ENCODE measurements around the gene EHBP1L1.

The EHBP1L1 gene

GRCh38 chr11:65547446-65548125 is 28.3 kb upstream of the EHBP1L1 start:
- peak; percentile 68 for DNase-seq

GRCh38 chr11:65548395-65548794 is 27.5 kb upstream of the EHBP1L1 start:
- DNase-seq = no peak

GRCh38 chr11:65549096-65549495 is 26.8 kb upstream of the EHBP1L1 start:
- no peak for DNase-seq

- DNase-seq = peak; percentile 73
These were observed 24.1 kb upstream of the EHBP1L1 start for GRCh38 chr11:65551572-65552387.

GRCh38 chr11:65552388-65552951 is 23.4 kb upstream of the EHBP1L1 start:
- no peak for DNase-seq

GRCh38 chr11:65553301-65554001 is 22.4 kb upstream of the EHBP1L1 start:
- DNase-seq = peak; percentile 88

GRCh38 chr11:65554057-65554818 is 21.6 kb upstream of the EHBP1L1 start:
- no peak for DNase-seq

- no peak for DNase-seq
These were observed 20.9 kb upstream of the EHBP1L1 start for GRCh38 chr11:65554842-65555430.

- DNase-seq = no peak
These were observed 20.1 kb upstream of the EHBP1L1 start for GRCh38 chr11:65555693-65556231.

GRCh38 chr11:65556470-65557279 is 19.2 kb upstream of the EHBP1L1 start:
- DNase-seq = no peak

GRCh38 chr11:65557280-65558001 is 18.4 kb upstream of the EHBP1L1 start:
- DNase-seq = no peak

- DNase-seq = peak; percentile 55
These were observed 17.6 kb upstream of the EHBP1L1 start, which contains the start of gene LTBP3 for GRCh38 chr11:65558002-65558929. Gene LTBP3, minus strand, starts transcription at chr11:65558359. Its CDS starts 400 bp downstream, at chr11:65557959.

GRCh38 chr11:65558930-65559509 is 16.8 kb upstream of the EHBP1L1 start:
- DNase-seq = no peak

GRCh38 chr11:65559535-65559934 is 16.3 kb upstream of the EHBP1L1 start:
- no peak for DNase-seq

- DNase-seq = no peak
These were observed 15.8 kb upstream of the EHBP1L1 start for GRCh38 chr11:65559951-65560537.

GRCh38 chr11:65560555-65561418 is 15.1 kb upstream of the EHBP1L1 start:
- no peak for DNase-seq

- no peak for DNase-seq
These were observed 13.8 kb upstream of the EHBP1L1 start for GRCh38 chr11:65562020-65562419.
